ENCODE measurements around the gene DIO1.
A peak's percentile ranks its signal among the peaks of the same experiment; 100 is the strongest.

GRCh38 chr1:53959664-53960250, 65.8 kb downstream of the DIO1 start:
- peak; percentile 40 to 53 (median 51) for TF ChIP-seq CTCF (IDR thresholded peaks at IDR 0.05)
- TF ChIP-seq POLR2A (IDR thresholded peaks at IDR 0.05; ENCODE audit: low read depth) = no peak
- no peak for TF ChIP-seq EP300 (IDR thresholded peaks at IDR 0.05)
- no peak for TF ChIP-seq POLR2AphosphoS5 (IDR thresholded peaks at IDR 0.05)

All from esophagus muscularis mucosa (tissue), 4 donors.